Uterus (tissue), 2 donors: Measurements from ENCODE around the gene SCARF1.

Source experiments
- CTCF ChIP-seq, 4 experiments: fragments of 200-600 bp in 2 of 4; fragments of 450-650 bp in 2 of 4; sonication (generic) in 2 of 4; IDR thresholded peaks; one replicate each; pipeline ENCODE4 v1.5.1; 2016 to 2019; ENCODE audit warnings: antibody characterized with exemption in 4 of 4, mild to moderate bottlenecking in 2 of 4, moderate library complexity in 1 of 4
- POLR2A ChIP-seq, 2 donors: fragments of 450-650 bp; IDR thresholded peaks; one replicate each; pipeline ENCODE4 v1.6.1; 2016; ENCODE audit warnings: antibody characterized with exemption in 2 of 2, mild to moderate bottlenecking in 1 of 2, moderate library complexity in 1 of 2

DNA sequence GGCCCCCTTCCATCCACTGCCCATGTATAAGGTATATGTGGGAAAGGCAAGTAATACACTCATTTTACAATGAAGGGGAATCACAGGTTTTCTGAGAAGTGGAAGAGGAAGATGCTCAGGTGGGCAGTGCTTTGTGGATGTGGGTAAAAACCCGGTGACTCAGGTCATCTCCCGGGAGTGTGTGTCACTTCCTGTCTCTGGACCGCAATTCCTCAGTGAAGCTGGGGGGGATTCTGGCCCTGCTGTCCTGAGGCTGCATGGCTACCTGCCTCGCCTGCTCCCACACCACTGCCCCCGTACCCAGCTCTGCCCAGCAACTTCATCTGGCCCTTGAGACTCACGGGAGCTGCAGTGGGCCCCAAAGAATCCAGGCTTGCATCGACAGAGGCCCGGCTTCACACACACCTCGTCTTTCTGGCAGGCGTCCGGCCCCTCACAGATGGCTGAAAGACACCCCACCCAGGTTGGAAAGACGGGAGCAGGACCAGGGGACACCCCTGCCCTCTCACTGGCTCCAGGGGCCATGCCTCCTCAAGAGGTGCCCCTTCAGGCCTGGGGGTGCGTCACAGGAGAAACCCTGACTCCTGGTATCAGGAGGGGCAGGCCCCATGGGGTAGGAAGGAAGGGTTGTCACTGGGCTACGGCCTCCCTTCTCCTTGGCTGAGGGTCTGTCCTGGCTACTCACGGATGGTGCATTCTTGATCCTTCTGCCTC is 882 bp downstream of the SCARF1 start:
- TF ChIP-seq POLR2A (IDR thresholded peaks at IDR 0.05) (no peak), CTCF (IDR thresholded peaks at IDR 0.05) (no peak)
